K562 (cell line): ENCODE measurements around the gene DBH. TPM values are rescaled to one million over a fixed set of nuclear protein-coding genes. Genes with fewer than 3 reads are reported as not detected.

Experiments
- ATAC-seq: fragments of 200-7000 bp; cut with Tn5 transposase; 3 replicates; pipeline ENCODE4 v1.9.1; 2020; ENCODE audit warnings: moderate library complexity
- BruUV-seq: library from RNA; stranded (reverse); fragments of 400-500 nt; replicated peaks from 2 replicates; lab custom pipeline; 2021; lab: Mats Ljungman, UMichigan
- CTCF ChIA-PET: fragments of 300-600 bp; formaldehyde crosslinking; extraction: SDS; loops from one replicate; lab custom pipeline; 2021; ENCODE audit warnings: low intra/inter-chr PET ratio; lab: Yijun Ruan, JAX
- POLR2A ChIA-PET: fragments of 300-600, 350-650 bp; sonication (Branson Sonifier 250); formaldehyde crosslinking; extraction: SDS; loops from one replicate; lab custom pipeline; 2021; ENCODE audit warnings: antibody characterized with exemption, inconsistent platforms; lab: Yijun Ruan, JAX
- DNase-seq, 4 experiments: peaks; one replicate each; pipeline versions ENCODE4 v3.0.0 to v3.0.0-alpha.2; 2011 to 2018; ENCODE audit warnings: low spot score in 3 of 4, mixed read lengths in 3 of 4; ENCODE audit errors: extremely low read depth in 1 of 4
- FAIRE-seq: peaks from 2 replicates; lab custom pipeline; 2011; peaks lifted over from hg19 to GRCh38; lab: Jason Lieb, UNC
- H2AFZ ChIP-seq: 2 replicates; pipeline ENCODE4 v1.6.0; 2011; ENCODE audit warnings: low read depth, low read length, control low read depth, inconsistent platforms
- H3K27ac ChIP-seq: fragments of 200-600 bp; 3 replicates; pipeline ENCODE4 v1.8.0; 2011; ENCODE audit warnings: low read depth, mild to moderate bottlenecking, control low read depth, inconsistent platforms, low read length, moderate library complexity, mixed read lengths; ENCODE audit errors: extremely low read depth
- H3K27me3 ChIP-seq, 2 experiments: fragments of 300-600 bp in 1 of 2; 2 replicates in 1 of 2; 3 replicates in 1 of 2; pipeline versions ENCODE4 v1.6.0 to v1.8.0; 2011; ENCODE audit warnings: inconsistent platforms in 2 of 2, low read length in 2 of 2, mild to moderate bottlenecking in 1 of 2, mixed read lengths in 1 of 2, moderate library complexity in 1 of 2; ENCODE audit not compliant: control insufficient read depth in 2 of 2, insufficient read depth in 2 of 2
- H3K36me3 ChIP-seq: fragments of 300-600 bp; 3 replicates; pipeline ENCODE4 v1.8.0; 2011; ENCODE audit warnings: mild to moderate bottlenecking, low read length, inconsistent platforms; ENCODE audit not compliant: control insufficient read depth, insufficient read depth
- H3K4me1 ChIP-seq, 2 experiments: fragments of 200-600 bp in 1 of 2; replicated peaks in 1 of 2; 2 replicates in 1 of 2; 3 replicates in 1 of 2; pipeline versions ENCODE4 v1.5.1 to v1.8.0; 2011; ENCODE audit warnings: inconsistent platforms in 2 of 2, low read length in 2 of 2, mild to moderate bottlenecking in 1 of 2, mixed read lengths in 1 of 2, moderate library complexity in 1 of 2; ENCODE audit not compliant: control insufficient read depth in 2 of 2, insufficient read depth in 2 of 2
- H3K4me2 ChIP-seq: 2 replicates; pipeline ENCODE4 v1.6.1; 2011; ENCODE audit warnings: low read length, control low read depth, inconsistent platforms, mixed read lengths; ENCODE audit not compliant: insufficient read depth
- H3K4me3 ChIP-seq: fragments of 200-600 bp; sonication (generic), shearing (Covaris generic); 2 replicates; pipeline ENCODE4 v1.5.1; 2016; ENCODE audit warnings: control low read depth, inconsistent platforms
- H3K79me2 ChIP-seq: fragments of 200-600 bp; 3 replicates; pipeline ENCODE4 v1.8.0; 2011; ENCODE audit warnings: low read length, inconsistent platforms; ENCODE audit not compliant: control insufficient read depth, insufficient read depth
- H3K9ac ChIP-seq, 2 experiments: 2 replicates each; pipeline versions ENCODE4 v1.6.0 to v1.6.1; 2011; ENCODE audit warnings: low read depth in 2 of 2, low read length in 2 of 2, control low read depth in 1 of 2, inconsistent platforms in 1 of 2, mild to moderate bottlenecking in 1 of 2, mixed read lengths in 1 of 2; ENCODE audit not compliant: insufficient read depth in 1 of 2
- H3K9me1 ChIP-seq: one replicate; pipeline ENCODE4 v1.6.0; 2011; ENCODE audit warnings: inconsistent platforms, mild to moderate bottlenecking, low read length, moderate library complexity; ENCODE audit not compliant: control insufficient read depth, insufficient read depth
- H3K9me3 ChIP-seq: replicated peaks from 2 replicates; pipeline ENCODE4 v1.5.1; 2011; ENCODE audit warnings: low read depth, low read length, inconsistent platforms; ENCODE audit not compliant: control insufficient read depth, insufficient read depth
- H4K20me1 ChIP-seq: replicated peaks from 2 replicates; pipeline ENCODE4 v1.6.1; 2011; ENCODE audit warnings: low read length, inconsistent platforms, mixed read lengths; ENCODE audit not compliant: control insufficient read depth, insufficient read depth
- ARID2 ChIP-seq: fragments of 450-650 bp; IDR thresholded peaks from 2 replicates; pipeline ENCODE4 v1.6.1; 2017; ENCODE audit warnings: antibody characterized with exemption, mild to moderate bottlenecking
- BHLHE40 ChIP-seq: IDR thresholded peaks from 2 replicates; pipeline ENCODE4 v1.6.1; 2011; ENCODE audit warnings: low read length, improper control_type of control experiment
- CREM ChIP-seq: IDR thresholded peaks from 2 replicates; pipeline ENCODE4 v1.6.1; 2014; ENCODE audit warnings: antibody characterized with exemption, low read depth
- CTCF ChIP-seq, 3 experiments: IDR thresholded peaks in 2 of 3; conservative IDR thresholded peaks in 1 of 3; 2 replicates each; pipeline ENCODE4 v1.5.1; 2011 to 2012; ENCODE audit warnings: low read length in 3 of 3, mild to moderate bottlenecking in 3 of 3, control low read depth in 2 of 3, improper control_type of control experiment in 1 of 3, inconsistent platforms in 1 of 3, low read depth in 1 of 3, mixed read lengths in 1 of 3, moderate library complexity in 1 of 3; ENCODE audit not compliant: insufficient read depth in 2 of 3
- LARP7 ChIP-seq: fragments of 450-650 bp; IDR thresholded peaks from 2 replicates; pipeline ENCODE4 v1.6.1; 2016
- MYNN ChIP-seq, 2 experiments: sonication (generic); formaldehyde crosslinking in 1 of 2; IDR thresholded peaks; 2 replicates each; pipeline versions ENCODE4 v1.5.0 to v1.6.1; 2016 to 2020; ENCODE audit warnings: antibody characterized with exemption in 1 of 2, missing genetic modification reagents in 1 of 2
- NONO ChIP-seq, 2 experiments: fragments of 200-400 bp in 1 of 2; fragments of 450-650 bp in 1 of 2; formaldehyde crosslinking in 1 of 2; IDR thresholded peaks; 2 replicates each; pipeline ENCODE4 v1.6.1; 2017; ENCODE audit warnings: low read depth in 2 of 2, mild to moderate bottlenecking in 2 of 2, moderate library complexity in 2 of 2, low read length in 1 of 2
- NR4A1 ChIP-seq, 2 experiments: fragments of 250-450 bp in 1 of 2; fragments of 450-650 bp in 1 of 2; sonication (Bioruptor Pico) in 1 of 2; IDR thresholded peaks; 2 replicates each; pipeline versions ENCODE4 v1.4.0 to v1.6.1; 2016 to 2020; ENCODE audit warnings: mild to moderate bottlenecking in 2 of 2, missing compliant biosample characterization in 1 of 2, missing genetic modification characterization in 1 of 2, moderate library complexity in 1 of 2
- RAD21 ChIP-seq, 2 experiments: fragments of 250-450 bp in 1 of 2; fragments of 450-650 bp in 1 of 2; sonication (Bioruptor Pico) in 1 of 2; formaldehyde crosslinking in 1 of 2; IDR thresholded peaks in 1 of 2; conservative IDR thresholded peaks in 1 of 2; 2 replicates each; pipeline versions ENCODE4 v1.4.0 to v1.8.0; 2020 to 2022; ENCODE audit warnings: mild to moderate bottlenecking in 2 of 2, moderate library complexity in 1 of 2
- RHOXF2B ChIP-seq: fragments of 250-450 bp; sonication (Bioruptor Pico); conservative IDR thresholded peaks from 2 replicates; pipeline ENCODE4 v1.5.1; 2021
- SMAD2 ChIP-seq: fragments of 150-350 bp; IDR thresholded peaks from 2 replicates; pipeline ENCODE4 v1.6.1; 2014; ENCODE audit warnings: low read depth, mild to moderate bottlenecking, low read length
- SMARCC2 ChIP-seq: fragments of 450-650 bp; IDR thresholded peaks from 2 replicates; pipeline ENCODE4 v1.6.1; 2017; ENCODE audit warnings: antibody characterized with exemption, moderate library complexity, mild to moderate bottlenecking, low read depth
- SRSF9 ChIP-seq: fragments of 200-400 bp; formaldehyde crosslinking; IDR thresholded peaks from 2 replicates; pipeline ENCODE4 v1.6.1; 2017; ENCODE audit warnings: low read depth, low read length, borderline replicate concordance
- TCF7 ChIP-seq: sonication (generic); IDR thresholded peaks from 2 replicates; pipeline ENCODE4 v1.6.1; 2016; ENCODE audit warnings: antibody characterized with exemption, borderline replicate concordance
- ZNF143 ChIP-seq: sonication (generic); formaldehyde crosslinking; IDR thresholded peaks from 2 replicates; pipeline ENCODE4 v1.9.0; 2022; ENCODE audit warnings: mild to moderate bottlenecking, missing genetic modification reagents
- ZNF551 ChIP-seq: fragments of 250-450 bp; sonication (Bioruptor Pico); IDR thresholded peaks from 2 replicates; pipeline ENCODE4 v1.5.0; 2021; ENCODE audit warnings: mild to moderate bottlenecking, moderate library complexity
- WGBS: fragments of 100-300 bp; shearing (Covaris generic); methylation state at CpG from one replicate; pipeline ENCODE4 v1.1.6; 2016; ENCODE audit warnings: low coverage, mixed read lengths; ENCODE audit not compliant: insufficient coverage; ENCODE audit errors: missing lambda C conversion rate; 5-methylcytosine and 5-hydroxymethylcytosine counted together
- in situ Hi-C: fragments of 300-500 bp; cut with MboI; formaldehyde crosslinking; loops from 4 replicates; pipeline ENCODE4 v1.15.0; 2018; ENCODE audit warnings: inconsistent platforms, mixed read lengths
- intact Hi-C: fragments of 100-400 bp; cut with micrococcal nuclease; formaldehyde crosslinking; loops from 2 replicates; pipeline ENCODE4 v1.14.2; 2022
- polyA plus RNA-seq, 8 experiments: library from polyadenylated mRNA; depleted of rRNA in 4 of 8; stranded (reverse) in 5 of 8; unstranded in 3 of 8; fragments of >200 nt; fragmentation: Nextera tagmentation in 2 of 8; fragmentation: Illumina TruSeq in 1 of 8; extraction: Ambion mirVana in 2 of 8; extraction: Trizol in 1 of 8; gene quantifications; 2 replicates each; pipeline versions ENCODE4 v1.2.1 to v1.2.3, GENCODE V29; 2011 to 2014; ENCODE audit warnings: inconsistent platforms in 1 of 8, missing spikeins in 1 of 8
- total RNA-seq, 7 experiments: library from RNA; depleted of rRNA in 6 of 7; stranded (reverse); fragments of >200 nt in 6 of 7; fragmentation: Illumina TruSeq in 2 of 7; extraction: Trizol in 2 of 7; gene quantifications; 2 replicates each; pipeline versions ENCODE4 v1.2.1 to v1.2.3, GENCODE V29; 2011 to 2021; ENCODE audit warnings: low replicate concordance in 1 of 7
- TF ChIP-seq, protein P1 (sequence below): IDR thresholded peaks from 2 replicates; pipeline ENCODE4 v1.6.1; 2012; ENCODE audit warnings: low read depth, low read length, improper control_type of control experiment, borderline replicate concordance

The DBH gene
- total and polyA plus RNA-seq, 9 of the 15 experiments (the other 6 are each of a cell fraction or from before 2014, with no cell fraction given): not detected

- Histone ChIP-seq H3K9ac (no peak overlapping the region), H3K27me3 (peaks cover 9 to 51% of the 10 kb centered on the region in 2 experiments; a peak in 4 of 5 replicates), H2AFZ (no peak overlapping the region), H3K27ac (no peak overlapping the region), H3K9me1 (no peaks in the 10 kb centered on the region), H3K36me3 (no peaks in the 10 kb centered on the region), H4K20me1 (peaks cover 6% of the 10 kb centered on the region), H3K79me2 (no peaks in the 10 kb centered on the region), H3K4me1 (peaks cover 0 to 8% of the 10 kb centered on the region in 2 experiments; a peak in 1 of 5 replicates), H3K4me3 (no peak overlapping the region), H3K4me2 (no peak overlapping the region), H3K9me3 (no peaks in the 10 kb centered on the region; the same call in 1 of the 2 replicates)
- FAIRE-seq: no peak
- in situ Hi-C loops: no loop called here
- ChIA-PET POLR2A (interaction anchor here (1.6 kb wide), 1 partner anchor 20 kb away, joined by 3 read pairs; no protein-coding TSS in a partner anchor), CTCF (no interaction called here)
- ATAC-seq: no peak
- peak in 1 of 4 experiments; percentile 8 for DNase-seq
- WGBS: 1% methylated on average over 5 of the region's 5 CpGs
- TF ChIP-seq TCF7 (no peak), CREM (0 out of 2 replicates have a peak, but pooled peaks have one; percentile 14), SMARCC2 (no peak), RHOXF2B (no peak), MYNN (IDR thresholded peaks at IDR 0.05) (0 out of 2 replicates have a peak, but pooled peaks have one; percentile 34), MYNN (CRISPR knock-in tag; IDR thresholded peaks at IDR 0.05) (no peak), ZNF143 (CRISPR knock-in tag) (no peak), CTCF (IDR thresholded peaks at IDR 0.05 in 2 of 3, conservative IDR thresholded peaks at IDR 0.05 in 1 of 3; ENCODE audit: insufficient read depth in 2 of 3, low read depth in 1 of 3, low read length in 3 of 3) (peak; percentile 28 to 38 (median 38); a peak in 5 of 6 replicates), BHLHE40 (no peak), LARP7 (no peak), ZNF551 (CRISPR knock-in tag) (no peak), SMAD2 (no peak), RAD21 (CRISPR knock-in tag; conservative IDR thresholded peaks at IDR 0.05 in 1 of 2, IDR thresholded peaks at IDR 0.05 in 1 of 2) (peak; percentile 36 to 51; a peak in 3 of 4 replicates), ARID2 (no peak), SRSF9 (no peak), NR4A1 (CRISPR knock-in tag; IDR thresholded peaks at IDR 0.05) (no peak), NR4A1 (tag; IDR thresholded peaks at IDR 0.05) (no peak), NONO (IDR thresholded peaks at IDR 0.05; ENCODE audit: low read depth in 2 of 2, low read length in 1 of 2) (no peak)
- TF ChIP-seq, protein P1, sequence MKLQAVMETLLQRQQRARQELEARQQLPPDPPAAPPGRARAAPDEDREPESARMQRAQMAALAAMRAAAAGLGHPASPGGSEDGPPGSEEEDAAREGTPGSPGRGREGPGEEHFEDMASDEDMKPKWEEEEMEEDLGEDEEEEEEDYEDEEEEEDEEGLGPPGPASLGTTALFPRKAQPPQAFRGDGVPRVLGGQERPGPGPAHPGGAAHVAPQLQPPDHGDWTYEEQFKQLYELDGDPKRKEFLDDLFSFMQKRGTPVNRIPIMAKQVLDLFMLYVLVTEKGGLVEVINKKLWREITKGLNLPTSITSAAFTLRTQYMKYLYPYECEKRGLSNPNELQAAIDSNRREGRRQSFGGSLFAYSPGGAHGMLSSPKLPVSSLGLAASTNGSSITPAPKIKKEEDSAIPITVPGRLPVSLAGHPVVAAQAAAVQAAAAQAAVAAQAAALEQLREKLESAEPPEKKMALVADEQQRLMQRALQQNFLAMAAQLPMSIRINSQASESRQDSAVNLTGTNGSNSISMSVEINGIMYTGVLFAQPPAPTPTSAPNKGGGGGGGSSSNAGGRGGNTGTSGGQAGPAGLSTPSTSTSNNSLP: no peak
- no TSS peak for BruUV-seq
- intact Hi-C loops: no loop called here
These were observed 31.9 kb upstream of the DBH start for GRCh38 chr9:133604214-133604613.
